ENCODE measurements around the gene NFATC3. TPM values are rescaled to one million over a fixed set of nuclear protein-coding genes. Genes with fewer than 3 reads are reported as not detected.

The NFATC3 gene
- total RNA-seq, 1 donor from 2014 or later: 20.9 TPM

GRCh38 chr16:68062910-68063393 lies 22.2 kb upstream of the NFATC3 start:
- no peaks in the 10 kb centered on the region for H3K9me3 ChIP-seq (replicated peaks)
- no peak overlapping the region for H3K27ac ChIP-seq (replicated peaks)
- no peak overlapping the region for H3K4me3 ChIP-seq
- H3K36me3 ChIP-seq: peaks cover 8% of the 10 kb centered on the region
- TF ChIP-seq CTCF (IDR thresholded peaks at IDR 0.05; ENCODE audit: borderline replicate concordance): no peak
- DNase-seq: no peak
- no peaks in the 10 kb centered on the region for H3K27me3 ChIP-seq (ENCODE audit: low read depth)
- intact Hi-C loops (cut with micrococcal nuclease): no loop called here
- peaks cover 23% of the 10 kb centered on the region for H3K4me1 ChIP-seq

- peak overlapping the region; percentile 60 for H3K27ac ChIP-seq (replicated peaks)
- peak; percentile 90 for TF ChIP-seq CTCF (IDR thresholded peaks at IDR 0.05; ENCODE audit: borderline replicate concordance)
- H3K27me3 ChIP-seq (ENCODE audit: low read depth): no peaks in the 10 kb centered on the region
- H3K4me1 ChIP-seq: peaks cover 37% of the 10 kb centered on the region
- DNase-seq: peak; percentile 63
- H3K36me3 ChIP-seq: peaks cover 4% of the 10 kb centered on the region
- H3K9me3 ChIP-seq (replicated peaks): no peaks in the 10 kb centered on the region
- intact Hi-C loops (cut with micrococcal nuclease): no loop called here
- H3K4me3 ChIP-seq: no peak overlapping the region
Observed at GRCh38 chr16:68064791-68065365, 20.3 kb upstream of the NFATC3 start.

GRCh38 chr16:68065716-68066305 lies 19.4 kb upstream of the NFATC3 start:
- TF ChIP-seq CTCF (IDR thresholded peaks at IDR 0.05; ENCODE audit: borderline replicate concordance): no peak
- peaks cover 44% of the 10 kb centered on the region for H3K4me1 ChIP-seq
- intact Hi-C loops (cut with micrococcal nuclease): no loop called here
- no peaks in the 10 kb centered on the region for H3K9me3 ChIP-seq (replicated peaks)
- H3K4me3 ChIP-seq: no peak overlapping the region
- no peaks in the 10 kb centered on the region for H3K27me3 ChIP-seq (ENCODE audit: low read depth)
- peak overlapping the region; percentile 60 for H3K27ac ChIP-seq (replicated peaks)
- H3K36me3 ChIP-seq: peaks cover 4% of the 10 kb centered on the region
- no peak for DNase-seq

GRCh38 chr16:68066763-68067162 lies 18.4 kb upstream of the NFATC3 start:
- H3K9me3 ChIP-seq (replicated peaks): no peaks in the 10 kb centered on the region
- H3K36me3 ChIP-seq: peaks cover 11% of the 10 kb centered on the region
- DNase-seq: no peak
- H3K4me3 ChIP-seq: no peak overlapping the region
- H3K4me1 ChIP-seq: peaks cover 45% of the 10 kb centered on the region
- H3K27ac ChIP-seq (replicated peaks): no peak overlapping the region
- TF ChIP-seq CTCF (IDR thresholded peaks at IDR 0.05; ENCODE audit: borderline replicate concordance): no peak
- intact Hi-C loops (cut with micrococcal nuclease): no loop called here
- no peaks in the 10 kb centered on the region for H3K27me3 ChIP-seq (ENCODE audit: low read depth)

GRCh38 chr16:68068926-68069325 lies 16.2 kb upstream of the NFATC3 start:
- no peaks in the 10 kb centered on the region for H3K27me3 ChIP-seq (ENCODE audit: low read depth)
- no peak overlapping the region for H3K4me3 ChIP-seq
- peaks cover 55% of the 10 kb centered on the region for H3K4me1 ChIP-seq
- DNase-seq: no peak
- TF ChIP-seq CTCF (IDR thresholded peaks at IDR 0.05; ENCODE audit: borderline replicate concordance): no peak
- peak overlapping the region; percentile 54 for H3K27ac ChIP-seq (replicated peaks)
- peaks cover 28% of the 10 kb centered on the region for H3K36me3 ChIP-seq
- intact Hi-C loops (cut with micrococcal nuclease): no loop called here
- H3K9me3 ChIP-seq (replicated peaks): no peaks in the 10 kb centered on the region

Data from left ventricle myocardium inferior (tissue), 1 donor.